Activated CD8-positive, alpha-beta memory T cell treated with anti-CD3 and anti-CD28 coated beads, Interleukin-2, amount 50 U/mL, for 1 hour (primary cell): Measurements from ENCODE around the gene ACTN4.

Source experiments
- DNase-seq: peaks from one replicate; pipeline ENCODE4 v3.0.0-alpha.2; 2020; ENCODE audit errors: extremely low read depth

ACTN4 gene

DNA sequence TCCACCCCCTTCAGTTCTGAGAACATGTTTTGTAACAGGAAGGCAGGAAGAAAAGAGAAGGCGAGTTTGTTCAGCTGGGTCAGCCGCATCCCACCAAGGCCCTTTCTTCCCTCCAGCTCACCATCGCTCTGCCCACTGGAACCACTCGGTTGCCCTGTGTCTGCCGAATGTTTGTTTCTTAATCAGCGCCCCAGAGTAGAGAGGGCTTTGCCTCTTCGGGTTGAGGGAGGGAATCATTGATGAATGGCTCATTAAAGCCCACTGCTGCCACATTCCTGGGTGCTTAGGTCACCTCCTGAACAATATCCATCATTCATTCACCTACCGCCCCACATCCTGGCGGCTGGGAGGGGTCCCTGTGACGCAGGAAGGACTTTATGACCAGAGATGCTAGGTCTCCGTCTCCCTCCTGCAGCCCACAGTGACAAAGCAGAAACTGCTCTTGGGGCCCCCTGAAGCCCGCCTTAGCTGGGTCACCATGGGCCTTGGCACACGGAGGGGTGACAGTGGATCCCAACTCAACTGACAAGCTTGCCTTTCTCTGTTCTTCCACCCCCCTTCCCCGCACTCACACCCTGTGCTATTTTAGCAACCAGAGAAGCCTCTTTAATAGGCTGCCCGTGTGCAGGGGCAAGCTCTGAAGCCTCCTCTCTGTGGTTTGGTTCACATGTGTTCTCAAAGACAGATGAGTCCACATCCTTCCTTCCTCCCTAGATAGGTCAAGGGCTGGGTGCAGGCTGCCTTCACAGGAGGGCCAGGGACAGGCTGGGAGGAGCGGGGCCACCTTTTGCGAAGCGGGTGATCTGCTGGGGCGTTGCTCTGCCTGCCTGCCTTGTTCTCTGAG, 46.2 kb downstream of the ACTN4 start:
- DNase-seq: no peak

- DNase-seq: no peak
Measured at GRCh38 chr19:38695317-38695683, 47.9 kb downstream of the ACTN4 start.

DNA sequence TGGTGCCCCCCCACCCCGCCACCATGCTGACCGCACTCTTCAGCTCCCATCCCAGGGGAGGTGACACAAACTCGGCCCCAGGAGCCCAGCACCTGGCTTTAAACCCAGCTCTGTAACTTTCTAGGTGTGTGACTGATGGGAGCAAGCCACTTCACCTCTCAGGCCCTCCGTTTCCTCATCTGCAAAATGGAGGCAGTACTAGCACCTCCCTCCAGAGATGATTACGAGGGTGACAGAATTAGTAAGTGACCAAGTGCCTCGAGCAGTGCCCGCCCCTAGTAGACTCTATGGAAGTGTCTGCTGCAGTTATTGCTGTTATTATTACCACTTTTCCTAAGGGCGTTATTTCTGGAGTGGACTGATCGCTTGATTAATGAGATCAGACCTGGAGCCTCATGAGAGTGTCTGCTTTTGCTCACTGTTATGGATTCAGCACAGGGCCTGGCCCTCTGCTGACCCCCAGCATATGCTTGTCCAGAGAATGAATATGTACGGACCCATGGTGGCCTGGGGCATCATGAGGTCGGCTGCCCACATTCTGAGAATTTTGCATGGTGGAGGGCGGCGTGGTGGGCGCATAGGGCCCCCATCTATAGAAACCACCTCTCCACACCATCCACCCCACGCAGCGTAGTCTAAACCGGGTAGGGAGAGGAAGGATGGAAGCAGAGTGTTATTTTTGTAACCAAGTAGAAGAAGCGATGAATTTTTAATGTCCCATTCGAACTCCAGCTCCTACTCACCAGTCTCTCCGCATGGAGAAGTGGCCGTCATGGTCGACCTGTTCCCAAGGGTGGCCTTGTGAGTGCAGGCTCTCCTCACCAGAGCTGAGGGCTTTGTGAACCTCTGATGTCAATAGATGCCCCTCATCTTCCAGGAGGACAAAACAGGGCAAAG, 48.6 kb downstream of the ACTN4 start:
- DNase-seq: no peak

- no peak for DNase-seq
Measured at GRCh38 chr19:38696729-38697055, 49.2 kb downstream of the ACTN4 start.

DNA sequence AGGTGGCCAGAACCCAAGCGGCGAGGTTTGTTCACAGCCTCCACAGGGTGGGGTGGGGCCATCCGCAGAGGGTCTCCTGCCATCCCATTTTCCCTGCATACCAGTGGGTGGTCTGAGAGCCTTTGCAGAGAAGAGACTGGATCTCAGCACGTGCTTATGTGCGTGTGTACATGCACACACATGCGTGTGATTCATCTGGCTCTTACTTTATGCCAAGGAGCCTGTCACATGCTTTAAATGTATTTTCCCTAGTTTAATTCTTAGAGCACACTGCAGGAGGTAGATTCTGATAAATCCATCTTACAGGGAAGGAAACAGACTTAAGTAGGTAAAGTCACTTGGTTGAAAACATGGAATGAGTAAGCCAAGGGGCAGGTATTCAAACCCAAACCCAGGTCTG, 49.7 kb downstream of the ACTN4 start:
- no peak for DNase-seq

GRCh38 chr19:38697641-38698071, 50.2 kb downstream of the ACTN4 start:
- no peak for DNase-seq

GRCh38 chr19:38698225-38699026, 51.0 kb downstream of the ACTN4 start:
- no peak for DNase-seq

DNA sequence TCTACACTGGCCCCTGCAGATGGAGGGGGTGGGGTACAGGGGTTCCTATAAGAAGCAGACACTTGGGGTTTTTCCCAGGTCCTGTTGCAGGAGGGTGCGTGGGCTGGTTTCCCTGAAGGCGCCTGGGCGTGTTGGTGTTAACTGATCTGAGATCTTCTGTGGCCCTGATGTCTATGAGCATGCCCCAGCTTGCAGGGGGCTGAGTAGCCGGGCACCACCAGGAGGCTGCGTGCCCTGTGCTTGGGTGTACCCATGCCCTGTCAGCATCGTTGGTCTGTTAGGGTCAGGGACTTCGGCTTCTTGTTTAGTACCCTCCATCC, 51.5 kb downstream of the ACTN4 start:
- no peak for DNase-seq

DNA sequence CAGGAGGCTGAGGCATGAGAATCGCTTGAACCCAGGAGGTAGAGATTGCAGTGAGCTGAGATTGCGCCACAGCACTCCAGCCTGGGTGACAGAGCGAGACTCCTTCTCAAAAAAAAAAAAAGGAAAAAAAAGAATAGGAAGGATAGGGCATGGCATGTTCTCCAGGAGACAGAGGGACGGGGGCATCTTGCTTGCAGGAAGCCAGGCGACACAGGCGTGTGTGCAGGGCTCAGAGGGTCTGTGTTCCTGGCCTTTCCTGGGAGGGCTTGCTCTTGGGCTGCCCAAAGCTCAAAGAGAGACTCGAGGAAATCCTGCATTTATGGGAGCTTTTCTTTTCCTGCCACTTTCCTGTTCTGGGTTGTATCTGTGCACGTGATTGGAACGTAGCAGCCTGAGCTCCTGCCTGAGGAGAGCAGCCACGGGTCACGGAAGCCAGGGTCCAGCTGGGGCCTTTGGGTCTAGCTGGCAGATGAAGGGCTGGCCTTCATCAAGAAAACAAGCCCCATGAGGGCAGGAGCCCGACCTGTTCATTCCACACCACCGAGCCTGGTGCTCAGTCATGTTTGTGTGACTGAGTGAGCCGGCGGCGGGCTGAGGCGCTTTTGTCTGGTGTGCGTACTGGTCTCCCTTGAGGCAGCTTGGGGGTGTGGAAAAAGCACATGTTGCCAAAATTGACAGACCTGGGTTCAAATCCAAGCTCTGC, 52.3 kb downstream of the ACTN4 start:
- DNase-seq: no peak

- no peak for DNase-seq
Measured at GRCh38 chr19:38700350-38700901, 53.0 kb downstream of the ACTN4 start.

GRCh38 chr19:38700902-38701454, 53.5 kb downstream of the ACTN4 start:
- no peak for DNase-seq

- DNase-seq: no peak
Measured at GRCh38 chr19:38701455-38702063, 54.1 kb downstream of the ACTN4 start.

- DNase-seq: no peak
Measured at GRCh38 chr19:38702278-38702677, 54.8 kb downstream of the ACTN4 start.

GRCh38 chr19:38703509-38703908, 56.1 kb downstream of the ACTN4 start:
- DNase-seq: no peak

DNA sequence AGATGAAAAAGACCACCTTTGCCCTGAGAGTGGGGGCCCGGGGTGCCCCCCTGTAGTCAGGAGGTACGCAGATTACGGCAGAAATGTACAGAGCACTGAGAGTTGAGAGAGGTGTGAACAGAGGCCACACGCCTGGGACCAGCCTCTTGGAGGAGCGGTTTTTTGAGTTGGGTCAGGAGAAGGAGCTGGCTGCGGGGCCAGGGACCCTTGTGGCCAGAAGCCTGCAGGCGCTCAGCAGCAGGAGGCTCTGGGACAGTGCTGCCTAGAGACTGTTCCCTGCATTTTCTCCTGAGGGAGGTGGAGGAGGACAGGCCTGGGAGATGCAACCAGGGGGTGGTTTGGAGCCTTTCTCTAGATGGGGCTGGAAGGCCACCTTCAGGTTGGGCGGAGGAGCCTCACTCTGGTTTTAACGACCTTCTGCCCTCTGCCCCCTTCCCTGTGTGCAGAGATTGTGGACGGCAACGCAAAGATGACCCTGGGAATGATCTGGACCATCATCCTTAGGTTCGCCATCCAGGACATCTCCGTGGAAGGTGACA, 57.1 kb downstream of the ACTN4 start:
- no peak for DNase-seq

GRCh38 chr19:38705197-38706019, 58.0 kb downstream of the ACTN4 start:
- DNase-seq: no peak

DNA sequence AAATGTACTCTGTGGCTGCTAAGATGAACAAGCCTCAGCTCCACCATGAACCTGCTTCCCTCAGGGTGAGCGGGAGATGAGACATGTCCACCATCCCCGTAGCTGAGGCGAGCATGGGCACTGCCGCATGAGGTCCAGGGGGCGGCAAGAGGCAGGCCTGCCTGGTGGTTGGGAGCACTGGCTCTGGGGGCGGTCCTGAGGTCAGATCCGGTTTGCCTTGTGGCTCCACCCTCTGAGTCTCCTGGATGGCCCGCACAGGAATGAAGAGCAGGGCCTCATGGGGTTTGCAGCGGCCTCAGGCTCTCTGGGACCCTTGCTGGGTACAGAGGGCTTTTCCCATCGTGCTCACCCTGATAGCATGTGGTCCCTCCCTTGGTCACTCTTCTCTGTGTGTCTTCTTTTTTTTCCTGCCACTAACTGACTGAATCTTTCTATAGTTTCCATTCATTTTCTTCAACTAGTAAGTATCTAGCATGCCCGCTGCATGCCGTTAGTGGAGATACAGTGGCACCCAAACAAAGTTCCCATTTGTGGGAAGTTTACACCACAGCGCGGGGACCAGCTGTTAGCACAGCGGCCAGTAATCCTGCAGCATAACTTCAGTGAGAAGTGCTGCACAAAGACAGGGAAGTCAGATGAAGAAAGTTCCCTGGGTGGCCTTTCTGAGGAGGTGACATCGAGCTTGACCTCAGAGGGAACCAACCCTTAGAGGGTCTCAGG, 59.5 kb downstream of the ACTN4 start:
- DNase-seq: no peak

- DNase-seq: no peak
Measured at GRCh38 chr19:38707512-38708114, 60.2 kb downstream of the ACTN4 start.
